Ureter (tissue), 1 donor: Measurements from ENCODE around the gene AQP12B. TPM values are rescaled to one million over a fixed set of nuclear protein-coding genes. Genes with fewer than 3 reads are reported as not detected.
"Not testable (repeated sequence)": the region's sequence is repeated elsewhere in the genome, so short reads cannot be mapped to it uniquely, and the experiment has no call there.

Source experiments
- DNase-seq: peaks from one replicate; pipeline ENCODE4 v3.0.0-alpha.2; 2020; ENCODE audit warnings: low spot score
- total RNA-seq: library from RNA; stranded (reverse); gene quantifications from one replicate; pipeline ENCODE4 v1.2.4, GENCODE V29; 2023
- donor health status: DM: yes; HTN: yes; CAD: no.

AQP12B gene
- total RNA-seq, 1 donor from 2014 or later: not detected

GRCh38 chr2:240683329-240683979, 769 bp upstream of the AQP12B start:
- not testable (repeated sequence) for DNase-seq

GRCh38 chr2:240680185-240680584, 2.5 kb downstream of the AQP12B start:
- DNase-seq: not testable (repeated sequence)

GRCh38 chr2:240678909-240679308, 3.8 kb downstream of the AQP12B start:
- not testable (repeated sequence) for DNase-seq

- not testable (repeated sequence) for DNase-seq
These were observed 4.6 kb downstream of the AQP12B start for GRCh38 chr2:240678043-240678442.

- DNase-seq: not testable (repeated sequence)
These were observed 7.3 kb downstream of the AQP12B start for GRCh38 chr2:240675345-240675744.

- not testable (repeated sequence) for DNase-seq
These were observed 8.1 kb downstream of the AQP12B start for GRCh38 chr2:240674461-240675184.

GRCh38 chr2:240672701-240673190, 9.9 kb downstream of the AQP12B start:
- DNase-seq: no peak

- no peak for DNase-seq
These were observed 10.5 kb downstream of the AQP12B start for GRCh38 chr2:240672076-240672700.

GRCh38 chr2:240670950-240671349, 11.7 kb downstream of the AQP12B start:
- DNase-seq: no peak

- no peak for DNase-seq
These were observed 12.3 kb downstream of the AQP12B start for GRCh38 chr2:240670402-240670801.

- no peak for DNase-seq
These were observed 18.1 kb downstream of the AQP12B start for GRCh38 chr2:240664622-240665021.

- DNase-seq: no peak
These were observed 19.0 kb downstream of the AQP12B start for GRCh38 chr2:240663546-240664190.

GRCh38 chr2:240662681-240663080, 20.0 kb downstream of the AQP12B start:
- DNase-seq: no peak

- DNase-seq: not testable (repeated sequence)
These were observed 22.8 kb downstream of the AQP12B start for GRCh38 chr2:240659883-240660282.

GRCh38 chr2:240655931-240656886, 26.5 kb downstream of the AQP12B start:
- no peak for DNase-seq

- no peak for DNase-seq
These were observed 31.5 kb downstream of the AQP12B start for GRCh38 chr2:240651185-240651584.

GRCh38 chr2:240650254-240650965, 32.3 kb downstream of the AQP12B start:
- no peak for DNase-seq

GRCh38 chr2:240649331-240649730, 33.4 kb downstream of the AQP12B start:
- DNase-seq: no peak

- no peak for DNase-seq
These were observed 33.9 kb downstream of the AQP12B start for GRCh38 chr2:240648650-240649275.

GRCh38 chr2:240648155-240648649, 34.5 kb downstream of the AQP12B start:
- DNase-seq: no peak
